Left lung (tissue), 10 donors: ENCODE data around the gene ABCG8. TPM values are rescaled to one million over a fixed set of nuclear protein-coding genes. Genes with fewer than 3 reads are reported as not detected.

Experiments used
- ATAC-seq: fragments of 200-7000 bp; cut with Tn5 transposase; one replicate; pipeline ENCODE4 v1.9.1; 2020; ENCODE audit warnings: moderate library complexity
- DNase-seq, 4 donors: peaks; one replicate each; pipeline ENCODE4 v3.0.0-alpha.2; 2013 to 2020
- H3K27ac ChIP-seq, 2 donors: fragments of 200-600 bp; sonication (generic) in 1 of 2; one replicate each; pipeline versions ENCODE4 v1.5.0 to v1.8.0; 2020 to 2021
- H3K27me3 ChIP-seq, 2 donors: fragments of 200-600 bp; sonication (generic) in 1 of 2; one replicate each; pipeline versions ENCODE4 v1.5.0 to v1.8.0; 2020 to 2021
- H3K36me3 ChIP-seq, 2 donors: fragments of 200-600 bp; sonication (generic) in 1 of 2; one replicate each; pipeline versions ENCODE4 v1.5.0 to v1.8.0; 2020 to 2021
- H3K4me1 ChIP-seq, 2 donors: fragments of 200-600 bp; one replicate each; pipeline ENCODE4 v1.8.0; 2021
- H3K4me3 ChIP-seq, 2 donors: fragments of 200-600 bp; sonication (generic) in 1 of 2; one replicate each; pipeline versions ENCODE4 v1.5.0 to v1.8.0; 2020 to 2021; ENCODE audit warnings: mild to moderate bottlenecking in 1 of 2
- H3K9me3 ChIP-seq, 2 donors: fragments of 200-600 bp; sonication (generic) in 1 of 2; one replicate each; pipeline versions ENCODE4 v1.5.0 to v1.8.0; 2020 to 2021
- intact Hi-C, 2 donors: fragments of 100-400 bp; cut with DNase I; formaldehyde crosslinking; loops; one replicate each; pipeline versions ENCODE4 v1.11.2 to v1.14.2; 2022
- polyA plus RNA-seq, 6 donors: library from polyadenylated mRNA; unstranded; fragments of 120-200 nt; gene quantifications; one replicate each; pipeline ENCODE4 v1.2.1, GENCODE V29; 2013; ENCODE audit not compliant: insufficient read length in 6 of 6
- total RNA-seq, 2 donors: library from RNA; stranded (reverse); fragmentation: NEBNext Ultra II Directional; extraction: Animal tissue kit (Norgen Biotek cat#: 25700); gene quantifications; one replicate each; pipeline ENCODE4 v1.2.1, GENCODE V29; 2021
- TF ChIP-seq, protein P1 (sequence below), 2 donors: fragments of 200-600 bp; sonication (generic) in 1 of 2; IDR thresholded peaks; one replicate each; pipeline versions ENCODE4 v1.5.0 to v1.8.0; 2021; ENCODE audit warnings: antibody characterized with exemption in 2 of 2
- donor health status: DM: no; HTN: yes; CAD: no.
- donor health status: DM: no; HTN: no; CAD: no.

Gene ABCG8
- total and polyA plus RNA-seq, 8 donors: 0.48 to 1.3 (median 0.68) TPM; not detected in 2

DNA sequence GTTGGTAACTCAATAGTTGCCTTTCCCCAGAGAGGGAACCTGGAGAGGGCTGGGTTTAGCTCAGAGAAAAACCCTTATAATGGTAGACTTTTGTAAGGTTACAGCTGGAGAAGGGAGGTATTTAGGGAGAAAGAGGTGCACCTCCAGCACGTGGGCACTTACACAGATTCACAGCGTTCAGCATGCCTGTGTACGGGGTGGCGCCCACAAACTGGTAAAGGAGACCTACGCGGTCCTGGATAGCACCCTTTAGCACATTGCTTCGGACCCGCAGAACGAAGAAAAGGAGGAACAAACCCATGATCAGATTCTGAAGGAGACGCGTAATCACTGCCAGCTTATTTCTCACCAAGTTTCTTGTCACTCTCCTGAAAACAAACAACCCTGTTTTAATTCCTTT is 15.0 kb upstream of the ABCG8 start:
- TF ChIP-seq, protein P1, sequence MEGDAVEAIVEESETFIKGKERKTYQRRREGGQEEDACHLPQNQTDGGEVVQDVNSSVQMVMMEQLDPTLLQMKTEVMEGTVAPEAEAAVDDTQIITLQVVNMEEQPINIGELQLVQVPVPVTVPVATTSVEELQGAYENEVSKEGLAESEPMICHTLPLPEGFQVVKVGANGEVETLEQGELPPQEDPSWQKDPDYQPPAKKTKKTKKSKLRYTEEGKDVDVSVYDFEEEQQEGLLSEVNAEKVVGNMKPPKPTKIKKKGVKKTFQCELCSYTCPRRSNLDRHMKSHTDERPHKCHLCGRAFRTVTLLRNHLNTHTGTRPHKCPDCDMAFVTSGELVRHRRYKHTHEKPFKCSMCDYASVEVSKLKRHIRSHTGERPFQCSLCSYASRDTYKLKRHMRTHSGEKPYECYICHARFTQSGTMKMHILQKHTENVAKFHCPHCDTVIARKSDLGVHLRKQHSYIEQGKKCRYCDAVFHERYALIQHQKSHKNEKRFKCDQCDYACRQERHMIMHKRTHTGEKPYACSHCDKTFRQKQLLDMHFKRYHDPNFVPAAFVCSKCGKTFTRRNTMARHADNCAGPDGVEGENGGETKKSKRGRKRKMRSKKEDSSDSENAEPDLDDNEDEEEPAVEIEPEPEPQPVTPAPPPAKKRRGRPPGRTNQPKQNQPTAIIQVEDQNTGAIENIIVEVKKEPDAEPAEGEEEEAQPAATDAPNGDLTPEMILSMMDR (IDR thresholded peaks at IDR 0.05): no peak
- ATAC-seq: no peak
- H3K9me3 ChIP-seq: no peaks in the 10 kb centered on the region

DNA sequence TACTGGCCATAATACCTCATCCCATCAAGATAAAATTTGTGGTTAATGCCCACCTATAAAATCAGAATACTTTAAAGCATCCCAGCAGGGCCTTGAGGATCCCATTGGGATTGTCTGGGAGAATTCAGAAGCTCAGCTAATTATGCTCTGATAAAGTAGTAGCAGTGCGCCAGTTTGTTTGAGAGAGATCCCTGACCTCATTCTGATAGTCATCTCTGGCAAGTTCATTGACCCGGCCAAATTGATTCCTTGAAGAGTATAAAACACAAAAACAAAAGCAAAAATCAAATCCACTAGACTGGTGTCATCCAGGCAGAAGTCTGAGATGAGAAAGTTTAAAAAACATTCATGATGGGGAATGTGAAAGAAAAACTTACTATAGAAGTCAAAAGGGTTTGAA is 14.3 kb upstream of the ABCG8 start:
- Histone ChIP-seq H3K9me3 (no peaks in the 10 kb centered on the region), H3K4me3 (no peak overlapping the region), H3K27me3 (peaks cover 0 to 8% of the 10 kb centered on the region in 2 donors), H3K36me3 (no peaks in the 10 kb centered on the region), H3K4me1 (no peaks in the 10 kb centered on the region), H3K27ac (no peak overlapping the region)
- no peak for ATAC-seq
- TF ChIP-seq, protein P1 (IDR thresholded peaks at IDR 0.05): no peak
- no peak for DNase-seq
- intact Hi-C loops: no loop called here

More for the DNA sequence above, 15.0 kb upstream of the ABCG8 start:
- intact Hi-C loops: no loop called here
- DNase-seq: no peak
- Histone ChIP-seq H3K4me1 (no peaks in the 10 kb centered on the region), H3K27me3 (peaks cover 0 to 3% of the 10 kb centered on the region in 2 donors), H3K27ac (no peak overlapping the region), H3K36me3 (no peaks in the 10 kb centered on the region), H3K4me3 (no peak overlapping the region)

DNA sequence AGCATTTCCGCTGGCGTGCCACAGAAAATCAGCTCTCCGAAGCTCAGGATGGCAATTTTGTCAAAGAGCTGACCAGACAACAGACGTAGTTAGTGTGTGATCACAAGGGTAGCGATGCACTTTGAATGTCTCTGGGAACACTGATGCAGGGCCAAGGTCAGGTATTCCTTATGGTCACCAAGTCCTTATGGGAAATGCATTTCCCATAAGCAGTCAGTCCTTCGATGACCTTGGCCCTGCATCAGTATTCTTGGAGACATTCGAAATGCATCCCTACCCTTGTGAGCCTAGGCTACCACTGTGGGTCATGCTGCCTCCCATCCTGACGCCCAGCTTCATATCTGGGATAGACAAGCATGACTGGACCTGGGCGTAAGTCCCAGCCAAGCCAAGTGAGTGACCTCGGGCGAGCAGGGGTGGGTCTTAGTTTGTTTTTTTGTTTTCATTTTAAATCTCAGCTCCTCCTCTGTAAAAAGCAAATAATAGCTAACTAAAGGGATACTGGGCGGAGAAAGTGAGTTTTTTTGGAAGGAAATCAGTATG is 13.7 kb upstream of the ABCG8 start:
- intact Hi-C loops: no loop called here
- no peak for ATAC-seq

DNA sequence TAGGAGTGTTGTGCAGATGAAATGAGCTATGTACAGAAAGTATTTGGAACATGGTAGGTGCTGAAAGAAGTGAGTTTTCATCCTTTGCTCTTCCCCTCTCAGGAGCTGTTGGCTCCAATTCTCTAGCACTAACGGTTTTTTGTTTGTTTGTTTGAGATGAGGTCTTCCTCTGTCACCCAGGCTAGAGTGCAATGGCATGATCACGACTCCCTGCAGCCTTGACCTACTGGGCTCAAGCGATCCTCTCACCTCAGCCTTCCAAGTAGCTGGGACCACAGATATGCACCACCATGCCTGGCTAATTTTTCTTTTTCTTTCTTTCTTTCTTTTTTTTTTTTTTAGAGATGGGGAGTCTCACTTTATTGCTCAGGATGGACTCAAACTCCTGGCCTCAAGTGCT is 12.9 kb upstream of the ABCG8 start:
- DNase-seq (no peak), ATAC-seq (no peak)
- intact Hi-C loops: no loop called here
- H3K4me1 ChIP-seq: no peaks in the 10 kb centered on the region
- peaks cover 3 to 21% of the 10 kb centered on the region in 2 donors for H3K27me3 ChIP-seq
- TF ChIP-seq, protein P1 (IDR thresholded peaks at IDR 0.05): no peak
- no peaks in the 10 kb centered on the region for H3K9me3 ChIP-seq
- no peaks in the 10 kb centered on the region for H3K36me3 ChIP-seq
- no peak overlapping the region for H3K27ac ChIP-seq
- no peak overlapping the region for H3K4me3 ChIP-seq

More for the DNA sequence above, 13.7 kb upstream of the ABCG8 start:
- H3K4me3 ChIP-seq: no peak overlapping the region
- no peaks in the 10 kb centered on the region for H3K4me1 ChIP-seq
- no peaks in the 10 kb centered on the region for H3K9me3 ChIP-seq
- TF ChIP-seq, protein P1 (IDR thresholded peaks at IDR 0.05): no peak
- no peak overlapping the region for H3K27ac ChIP-seq
- peaks cover 0 to 13% of the 10 kb centered on the region in 2 donors for H3K27me3 ChIP-seq
- H3K36me3 ChIP-seq: no peaks in the 10 kb centered on the region
- no peak for DNase-seq

DNA sequence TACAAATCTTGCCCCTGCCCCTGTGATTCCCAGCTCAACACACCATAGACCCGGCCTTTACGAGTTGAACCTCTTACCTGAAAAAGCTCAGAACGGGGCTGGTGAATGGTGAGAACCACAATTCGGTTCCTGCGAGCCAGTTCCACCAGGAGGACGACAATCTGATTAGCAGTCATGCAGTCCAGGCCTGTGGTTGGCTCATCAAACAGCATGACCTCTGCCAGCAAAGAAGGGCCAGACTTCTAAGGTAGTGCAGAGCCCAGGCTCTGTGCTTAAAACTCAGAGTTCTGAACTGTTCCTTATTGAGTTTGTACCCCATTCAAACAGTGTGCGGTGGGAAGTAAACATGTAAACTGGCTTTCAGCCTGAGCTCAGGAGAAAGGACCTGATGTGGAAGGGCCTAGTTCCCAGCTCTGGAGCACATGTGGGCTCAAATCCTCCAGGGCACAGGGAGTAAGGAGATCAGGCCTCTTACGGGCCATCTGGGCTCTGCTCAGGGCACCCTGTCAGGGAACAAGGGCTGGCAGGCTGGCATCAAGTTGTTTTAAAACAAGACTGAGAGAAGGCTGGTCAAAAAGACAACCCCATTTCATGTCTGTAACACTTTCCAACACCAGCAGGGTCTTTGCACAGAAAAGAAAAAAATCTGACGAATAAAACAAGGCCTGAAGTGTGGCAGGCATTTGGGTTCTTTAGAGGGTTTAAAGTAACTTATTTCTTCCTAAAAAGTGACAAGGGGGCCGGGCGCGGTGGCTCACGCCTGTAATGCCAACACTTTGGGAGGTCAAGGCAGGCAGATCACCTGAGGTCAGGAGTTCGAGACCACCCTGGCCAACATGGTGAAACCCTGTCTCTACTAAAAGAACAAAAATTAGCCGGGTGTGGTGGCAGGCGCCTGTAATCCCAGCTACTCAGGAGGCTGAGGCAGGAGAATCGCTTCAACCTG is 12.2 kb upstream of the ABCG8 start:
- Histone ChIP-seq H3K36me3 (no peaks in the 10 kb centered on the region), H3K4me1 (no peaks in the 10 kb centered on the region), H3K9me3 (no peaks in the 10 kb centered on the region), H3K27ac (no peak overlapping the region), H3K4me3 (no peak overlapping the region), H3K27me3 (peaks cover 7 to 29% of the 10 kb centered on the region in 2 donors)
- ATAC-seq (no peak), DNase-seq (no peak)
- intact Hi-C loops: no loop called here
- TF ChIP-seq, protein P1 (IDR thresholded peaks at IDR 0.05): no peak
